GM18909 (cell line): ENCODE results near the gene SLC28A3.

Experiments
- ATAC-seq: cut with Tn5 transposase; IDR thresholded peaks from one replicate; pipeline ENCODE4 v1.9.1; 2021; ENCODE audit warnings: mild to moderate bottlenecking; ENCODE audit not compliant: unreplicated experiment, poor library complexity

Gene SLC28A3

GRCh38 chr9:84343111-84343521, 2.6 kb upstream of the SLC28A3 start:
- no peak for ATAC-seq

GRCh38 chr9:84339962-84340361, 596 bp downstream of the SLC28A3 start:
- no peak for ATAC-seq

GRCh38 chr9:84339503-84339902, 1.1 kb downstream of the SLC28A3 start:
- ATAC-seq: no peak

- no peak for ATAC-seq
Observed at GRCh38 chr9:84338792-84339191, 1.8 kb downstream of the SLC28A3 start.

GRCh38 chr9:84337252-84337651, 3.3 kb downstream of the SLC28A3 start:
- no peak for ATAC-seq

- ATAC-seq: no peak
Observed at GRCh38 chr9:84331119-84331809, 9.3 kb downstream of the SLC28A3 start.

- no peak for ATAC-seq
Observed at GRCh38 chr9:84330246-84330645, 10.3 kb downstream of the SLC28A3 start.

- no peak for ATAC-seq
Observed at GRCh38 chr9:84327184-84327583, 13.4 kb downstream of the SLC28A3 start.

GRCh38 chr9:84325347-84325973, 15.1 kb downstream of the SLC28A3 start:
- ATAC-seq: no peak

GRCh38 chr9:84324811-84325210, 15.7 kb downstream of the SLC28A3 start:
- ATAC-seq: no peak

GRCh38 chr9:84323858-84324257, 16.7 kb downstream of the SLC28A3 start:
- no peak for ATAC-seq

GRCh38 chr9:84322828-84323227, 17.7 kb downstream of the SLC28A3 start:
- no peak for ATAC-seq

GRCh38 chr9:84320231-84320630, 20.3 kb downstream of the SLC28A3 start:
- ATAC-seq: no peak

GRCh38 chr9:84319632-84320031, 20.9 kb downstream of the SLC28A3 start:
- no peak for ATAC-seq

- ATAC-seq: no peak
Observed at GRCh38 chr9:84318981-84319380, 21.6 kb downstream of the SLC28A3 start.

GRCh38 chr9:84317563-84317962, 23.0 kb downstream of the SLC28A3 start:
- no peak for ATAC-seq

GRCh38 chr9:84315278-84315877, 25.2 kb downstream of the SLC28A3 start:
- ATAC-seq: peak; percentile 65

GRCh38 chr9:84314306-84314705, 26.3 kb downstream of the SLC28A3 start:
- ATAC-seq: no peak

GRCh38 chr9:84310883-84311282, 29.7 kb downstream of the SLC28A3 start:
- no peak for ATAC-seq

GRCh38 chr9:84305497-84306131, 34.9 kb downstream of the SLC28A3 start:
- no peak for ATAC-seq

GRCh38 chr9:84304166-84304565, 36.4 kb downstream of the SLC28A3 start:
- ATAC-seq: no peak
